ENCODE data around the gene DBF4. TPM values are rescaled to one million over a fixed set of nuclear protein-coding genes. Genes with fewer than 3 reads are reported as not detected.
"Not testable (repeated sequence)": the region's sequence is repeated elsewhere in the genome, so short reads cannot be mapped to it uniquely, and the experiment has no call there.

The DBF4 gene
- total and polyA plus RNA-seq, 2 donors, result 23.2 to 28.9 TPM

GRCh38 chr7:87899255-87899654, 23.0 kb downstream of the DBF4 start:
- H3K27me3 ChIP-seq (ENCODE audit: control insufficient read depth in 2 of 2, insufficient read depth in 1 of 2, low read length in 1 of 2), result no peaks in the 10 kb centered on the region
- WGBS, result 100% methylated on average over 2 of the region's 2 CpGs
- no peak for DNase-seq (ENCODE audit: low read depth in 6 of 9, low spot score in 9 of 9)
- H3K36me3 ChIP-seq (ENCODE audit: control insufficient read depth in 2 of 2, insufficient read depth in 2 of 2, low read length in 1 of 2), result peaks cover 3 to 49% of the 10 kb centered on the region in 2 donors
- H3K27ac ChIP-seq (ENCODE audit: low read depth in 1 of 2, low read length in 1 of 2), result no peak overlapping the region
- H3K4me3 ChIP-seq (ENCODE audit: low read length in 2 of 2), result no peak overlapping the region
- H3K4me1 ChIP-seq (ENCODE audit: control insufficient read depth in 2 of 2, insufficient read depth in 2 of 2, low read length in 2 of 2), result no peaks in the 10 kb centered on the region
- no peaks in the 10 kb centered on the region for H3K9me3 ChIP-seq (ENCODE audit: control insufficient read depth in 2 of 2, insufficient read depth in 1 of 2, low read length in 1 of 2)

- not testable (repeated sequence) for H3K9me3 ChIP-seq (ENCODE audit: control insufficient read depth in 2 of 2, insufficient read depth in 1 of 2, low read length in 1 of 2); H3K27ac ChIP-seq (ENCODE audit: low read depth in 1 of 2, low read length in 1 of 2); H3K4me3 ChIP-seq (ENCODE audit: low read length in 2 of 2); H3K4me1 ChIP-seq (ENCODE audit: control insufficient read depth in 2 of 2, insufficient read depth in 2 of 2, low read length in 2 of 2); H3K27me3 ChIP-seq (ENCODE audit: control insufficient read depth in 2 of 2, insufficient read depth in 1 of 2, low read length in 1 of 2); DNase-seq (ENCODE audit: low read depth in 6 of 9, low spot score in 9 of 9)
- WGBS, result 99% methylated on average over 3 of the region's 3 CpGs
- peaks cover 7 to 33% of the 10 kb centered on the region in 2 donors for H3K36me3 ChIP-seq (ENCODE audit: control insufficient read depth in 2 of 2, insufficient read depth in 2 of 2, low read length in 1 of 2)
These were observed 31.0 kb downstream of the DBF4 start for GRCh38 chr7:87907136-87907906.

- H3K27ac ChIP-seq (ENCODE audit: low read depth in 1 of 2, low read length in 1 of 2); H3K9me3 ChIP-seq (ENCODE audit: control insufficient read depth in 2 of 2, insufficient read depth in 1 of 2, low read length in 1 of 2); H3K4me1 ChIP-seq (ENCODE audit: control insufficient read depth in 2 of 2, insufficient read depth in 2 of 2, low read length in 2 of 2); DNase-seq (ENCODE audit: low read depth in 6 of 9, low spot score in 9 of 9); H3K4me3 ChIP-seq (ENCODE audit: low read length in 2 of 2); H3K27me3 ChIP-seq (ENCODE audit: control insufficient read depth in 2 of 2, insufficient read depth in 1 of 2, low read length in 1 of 2): not testable (repeated sequence)
- over 99% methylated on average over 4 of the region's 4 CpGs for WGBS
- peaks cover 3 to 27% of the 10 kb centered on the region in 2 donors for H3K36me3 ChIP-seq (ENCODE audit: control insufficient read depth in 2 of 2, insufficient read depth in 2 of 2, low read length in 1 of 2)
These were observed 32.5 kb downstream of the DBF4 start for GRCh38 chr7:87908814-87909213.

GRCh38 chr7:87912121-87912520, 35.8 kb downstream of the DBF4 start:
- 98% methylated on average over 4 of the region's 4 CpGs for WGBS

GRCh38 chr7:87918740-87919139, 42.4 kb downstream of the DBF4 start:
- no peak for DNase-seq (ENCODE audit: low read depth in 6 of 9, low spot score in 9 of 9)
- 81% methylated on average over 1 of the region's 1 CpG for WGBS
- no peaks in the 10 kb centered on the region for H3K9me3 ChIP-seq (ENCODE audit: control insufficient read depth in 2 of 2, insufficient read depth in 1 of 2, low read length in 1 of 2)
- no peak overlapping the region for H3K27ac ChIP-seq (ENCODE audit: low read depth in 1 of 2, low read length in 1 of 2)
- no peak overlapping the region for H3K4me3 ChIP-seq (ENCODE audit: low read length in 2 of 2)
- no peaks in the 10 kb centered on the region for H3K4me1 ChIP-seq (ENCODE audit: control insufficient read depth in 2 of 2, insufficient read depth in 2 of 2, low read length in 2 of 2)
- no peaks in the 10 kb centered on the region for H3K36me3 ChIP-seq (ENCODE audit: control insufficient read depth in 2 of 2, insufficient read depth in 2 of 2, low read length in 1 of 2)
- H3K27me3 ChIP-seq (ENCODE audit: control insufficient read depth in 2 of 2, insufficient read depth in 1 of 2, low read length in 1 of 2), result no peaks in the 10 kb centered on the region

More at GRCh38 chr7:87912121-87912520, 35.8 kb downstream of the DBF4 start:
- Histone ChIP-seq H3K4me1 (ENCODE audit: control insufficient read depth in 2 of 2, insufficient read depth in 2 of 2, low read length in 2 of 2) (no peaks in the 10 kb centered on the region), H3K27ac (ENCODE audit: low read depth in 1 of 2, low read length in 1 of 2) (no peak overlapping the region), H3K36me3 (ENCODE audit: control insufficient read depth in 2 of 2, insufficient read depth in 2 of 2, low read length in 1 of 2) (peaks cover 0 to 9% of the 10 kb centered on the region in 2 donors), H3K27me3 (ENCODE audit: control insufficient read depth in 2 of 2, insufficient read depth in 1 of 2, low read length in 1 of 2) (no peaks in the 10 kb centered on the region), H3K9me3 (ENCODE audit: control insufficient read depth in 2 of 2, insufficient read depth in 1 of 2, low read length in 1 of 2) (no peaks in the 10 kb centered on the region), H3K4me3 (ENCODE audit: low read length in 2 of 2) (no peak overlapping the region)
- no peak for DNase-seq (ENCODE audit: low read depth in 6 of 9, low spot score in 9 of 9)

GRCh38 chr7:87919875-87920274, 43.6 kb downstream of the DBF4 start:
- WGBS, result 97% methylated on average over 6 of the region's 6 CpGs

GRCh38 chr7:87920578-87920977, 44.3 kb downstream of the DBF4 start:
- H3K27me3 ChIP-seq (ENCODE audit: control insufficient read depth in 2 of 2, insufficient read depth in 1 of 2, low read length in 1 of 2), result no peaks in the 10 kb centered on the region
- H3K9me3 ChIP-seq (ENCODE audit: control insufficient read depth in 2 of 2, insufficient read depth in 1 of 2, low read length in 1 of 2), result no peaks in the 10 kb centered on the region
- no peak overlapping the region for H3K27ac ChIP-seq (ENCODE audit: low read depth in 1 of 2, low read length in 1 of 2)
- no peak for DNase-seq (ENCODE audit: low read depth in 6 of 9, low spot score in 9 of 9)
- no peaks in the 10 kb centered on the region for H3K36me3 ChIP-seq (ENCODE audit: control insufficient read depth in 2 of 2, insufficient read depth in 2 of 2, low read length in 1 of 2)
- no peak overlapping the region for H3K4me3 ChIP-seq (ENCODE audit: low read length in 2 of 2)
- 88% methylated on average over 5 of the region's 5 CpGs for WGBS
- H3K4me1 ChIP-seq (ENCODE audit: control insufficient read depth in 2 of 2, insufficient read depth in 2 of 2, low read length in 2 of 2), result no peaks in the 10 kb centered on the region

More at GRCh38 chr7:87919875-87920274, 43.6 kb downstream of the DBF4 start:
- Histone ChIP-seq H3K4me1 (ENCODE audit: control insufficient read depth in 2 of 2, insufficient read depth in 2 of 2, low read length in 2 of 2) (no peaks in the 10 kb centered on the region), H3K27ac (ENCODE audit: low read depth in 1 of 2, low read length in 1 of 2) (no peak overlapping the region), H3K4me3 (ENCODE audit: low read length in 2 of 2) (no peak overlapping the region), H3K36me3 (ENCODE audit: control insufficient read depth in 2 of 2, insufficient read depth in 2 of 2, low read length in 1 of 2) (no peaks in the 10 kb centered on the region), H3K9me3 (ENCODE audit: control insufficient read depth in 2 of 2, insufficient read depth in 1 of 2, low read length in 1 of 2) (no peaks in the 10 kb centered on the region), H3K27me3 (ENCODE audit: control insufficient read depth in 2 of 2, insufficient read depth in 1 of 2, low read length in 1 of 2) (no peaks in the 10 kb centered on the region)
- no peak for DNase-seq (ENCODE audit: low read depth in 6 of 9, low spot score in 9 of 9)

- not testable (repeated sequence) for H3K27me3 ChIP-seq (ENCODE audit: control insufficient read depth in 2 of 2, insufficient read depth in 1 of 2, low read length in 1 of 2); H3K4me1 ChIP-seq (ENCODE audit: control insufficient read depth in 2 of 2, insufficient read depth in 2 of 2, low read length in 2 of 2); H3K9me3 ChIP-seq (ENCODE audit: control insufficient read depth in 2 of 2, insufficient read depth in 1 of 2, low read length in 1 of 2); H3K27ac ChIP-seq (ENCODE audit: low read depth in 1 of 2, low read length in 1 of 2); H3K4me3 ChIP-seq (ENCODE audit: low read length in 2 of 2); DNase-seq (ENCODE audit: low read depth in 6 of 9, low spot score in 9 of 9); H3K36me3 ChIP-seq (ENCODE audit: control insufficient read depth in 2 of 2, insufficient read depth in 2 of 2, low read length in 1 of 2)
- WGBS, result 97% methylated on average over 8 of the region's 8 CpGs
These were observed 46.6 kb downstream of the DBF4 start for GRCh38 chr7:87922759-87923395.

GRCh38 chr7:87926581-87927461, 50.5 kb downstream of the DBF4 start:
- no peak overlapping the region for H3K4me3 ChIP-seq (ENCODE audit: low read length in 2 of 2)
- H3K9me3 ChIP-seq (ENCODE audit: control insufficient read depth in 2 of 2, insufficient read depth in 1 of 2, low read length in 1 of 2), result no peaks in the 10 kb centered on the region
- WGBS, result 78% methylated on average over 6 of the region's 6 CpGs
- peak in 1 of 9 donors; percentile 6 for DNase-seq (ENCODE audit: low read depth in 6 of 9, low spot score in 9 of 9)
- H3K4me1 ChIP-seq (ENCODE audit: control insufficient read depth in 2 of 2, insufficient read depth in 2 of 2, low read length in 2 of 2), result no peaks in the 10 kb centered on the region
- no peaks in the 10 kb centered on the region for H3K27me3 ChIP-seq (ENCODE audit: control insufficient read depth in 2 of 2, insufficient read depth in 1 of 2, low read length in 1 of 2)
- H3K27ac ChIP-seq (ENCODE audit: low read depth in 1 of 2, low read length in 1 of 2), result no peak overlapping the region
- H3K36me3 ChIP-seq (ENCODE audit: control insufficient read depth in 2 of 2, insufficient read depth in 2 of 2, low read length in 1 of 2), result no peaks in the 10 kb centered on the region
